ENCODE results near the gene TMC7. TPM values are rescaled to one million over a fixed set of nuclear protein-coding genes. Genes with fewer than 3 reads are reported as not detected.

Gene TMC7
- total and polyA plus RNA-seq, 2 experiments from 2014 or later, result 1.7 to 2.4 TPM

DNA sequence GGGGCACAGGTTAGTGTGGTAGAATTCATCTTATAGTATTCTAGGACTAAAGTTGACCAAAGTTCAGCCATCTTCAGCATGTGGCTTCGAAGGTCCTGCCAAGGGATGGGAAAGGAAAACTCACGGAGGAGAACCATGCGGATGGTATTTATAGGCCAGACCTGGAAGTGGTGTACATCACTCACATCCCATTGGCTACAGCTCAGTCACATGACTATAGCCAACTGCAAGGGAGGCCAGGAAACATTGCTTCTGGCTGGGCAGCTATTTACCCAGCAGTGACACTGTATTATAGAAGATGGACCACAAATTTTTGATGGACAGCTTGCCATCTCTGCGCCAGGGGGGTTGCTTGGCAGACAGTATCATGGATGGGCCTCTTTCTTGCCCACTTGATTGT is 48.0 kb downstream of the TMC7 start:
- no peak overlapping the region for H3K4me2 ChIP-seq
- H3K4me1 ChIP-seq (ENCODE audit: insufficient read depth), result no peaks in the 10 kb centered on the region
- DNase-seq (ENCODE audit: low spot score) (no peak), ATAC-seq (no peak)
- Mint-ChIP-seq H3K4me1 (no peaks in the 10 kb centered on the region), H3K9me3 (peaks cover 14% of the 10 kb centered on the region; the same call in 2 of the 3 replicates), H3K27me3 (ENCODE audit: insufficient read depth, low read depth, poor library complexity) (no peaks in the 10 kb centered on the region), H3K27ac (no peak overlapping the region), H3K4me3 (no peak overlapping the region), H3K36me3 (ENCODE audit: low read depth) (peaks cover 4% of the 10 kb centered on the region; the same call in 1 of the 3 replicates)
- H3K27me3 ChIP-seq (ENCODE audit: insufficient read depth), result no peaks in the 10 kb centered on the region
- no peak for TF ChIP-seq ZNF331 (CRISPR knock-in tag; IDR thresholded peaks at IDR 0.05; ENCODE audit: low read depth)
- no peak for TF ChIP-seq EZH2phosphoT487 (IDR thresholded peaks at IDR 0.05; ENCODE audit: unreplicated experiment)
- TF ChIP-seq ZNF114 (CRISPR knock-in tag; IDR thresholded peaks at IDR 0.05), result no peak
- TF ChIP-seq NANOG (IDR thresholded peaks at IDR 0.05; ENCODE audit: borderline replicate concordance), result no peak
- TF ChIP-seq, protein P1, sequence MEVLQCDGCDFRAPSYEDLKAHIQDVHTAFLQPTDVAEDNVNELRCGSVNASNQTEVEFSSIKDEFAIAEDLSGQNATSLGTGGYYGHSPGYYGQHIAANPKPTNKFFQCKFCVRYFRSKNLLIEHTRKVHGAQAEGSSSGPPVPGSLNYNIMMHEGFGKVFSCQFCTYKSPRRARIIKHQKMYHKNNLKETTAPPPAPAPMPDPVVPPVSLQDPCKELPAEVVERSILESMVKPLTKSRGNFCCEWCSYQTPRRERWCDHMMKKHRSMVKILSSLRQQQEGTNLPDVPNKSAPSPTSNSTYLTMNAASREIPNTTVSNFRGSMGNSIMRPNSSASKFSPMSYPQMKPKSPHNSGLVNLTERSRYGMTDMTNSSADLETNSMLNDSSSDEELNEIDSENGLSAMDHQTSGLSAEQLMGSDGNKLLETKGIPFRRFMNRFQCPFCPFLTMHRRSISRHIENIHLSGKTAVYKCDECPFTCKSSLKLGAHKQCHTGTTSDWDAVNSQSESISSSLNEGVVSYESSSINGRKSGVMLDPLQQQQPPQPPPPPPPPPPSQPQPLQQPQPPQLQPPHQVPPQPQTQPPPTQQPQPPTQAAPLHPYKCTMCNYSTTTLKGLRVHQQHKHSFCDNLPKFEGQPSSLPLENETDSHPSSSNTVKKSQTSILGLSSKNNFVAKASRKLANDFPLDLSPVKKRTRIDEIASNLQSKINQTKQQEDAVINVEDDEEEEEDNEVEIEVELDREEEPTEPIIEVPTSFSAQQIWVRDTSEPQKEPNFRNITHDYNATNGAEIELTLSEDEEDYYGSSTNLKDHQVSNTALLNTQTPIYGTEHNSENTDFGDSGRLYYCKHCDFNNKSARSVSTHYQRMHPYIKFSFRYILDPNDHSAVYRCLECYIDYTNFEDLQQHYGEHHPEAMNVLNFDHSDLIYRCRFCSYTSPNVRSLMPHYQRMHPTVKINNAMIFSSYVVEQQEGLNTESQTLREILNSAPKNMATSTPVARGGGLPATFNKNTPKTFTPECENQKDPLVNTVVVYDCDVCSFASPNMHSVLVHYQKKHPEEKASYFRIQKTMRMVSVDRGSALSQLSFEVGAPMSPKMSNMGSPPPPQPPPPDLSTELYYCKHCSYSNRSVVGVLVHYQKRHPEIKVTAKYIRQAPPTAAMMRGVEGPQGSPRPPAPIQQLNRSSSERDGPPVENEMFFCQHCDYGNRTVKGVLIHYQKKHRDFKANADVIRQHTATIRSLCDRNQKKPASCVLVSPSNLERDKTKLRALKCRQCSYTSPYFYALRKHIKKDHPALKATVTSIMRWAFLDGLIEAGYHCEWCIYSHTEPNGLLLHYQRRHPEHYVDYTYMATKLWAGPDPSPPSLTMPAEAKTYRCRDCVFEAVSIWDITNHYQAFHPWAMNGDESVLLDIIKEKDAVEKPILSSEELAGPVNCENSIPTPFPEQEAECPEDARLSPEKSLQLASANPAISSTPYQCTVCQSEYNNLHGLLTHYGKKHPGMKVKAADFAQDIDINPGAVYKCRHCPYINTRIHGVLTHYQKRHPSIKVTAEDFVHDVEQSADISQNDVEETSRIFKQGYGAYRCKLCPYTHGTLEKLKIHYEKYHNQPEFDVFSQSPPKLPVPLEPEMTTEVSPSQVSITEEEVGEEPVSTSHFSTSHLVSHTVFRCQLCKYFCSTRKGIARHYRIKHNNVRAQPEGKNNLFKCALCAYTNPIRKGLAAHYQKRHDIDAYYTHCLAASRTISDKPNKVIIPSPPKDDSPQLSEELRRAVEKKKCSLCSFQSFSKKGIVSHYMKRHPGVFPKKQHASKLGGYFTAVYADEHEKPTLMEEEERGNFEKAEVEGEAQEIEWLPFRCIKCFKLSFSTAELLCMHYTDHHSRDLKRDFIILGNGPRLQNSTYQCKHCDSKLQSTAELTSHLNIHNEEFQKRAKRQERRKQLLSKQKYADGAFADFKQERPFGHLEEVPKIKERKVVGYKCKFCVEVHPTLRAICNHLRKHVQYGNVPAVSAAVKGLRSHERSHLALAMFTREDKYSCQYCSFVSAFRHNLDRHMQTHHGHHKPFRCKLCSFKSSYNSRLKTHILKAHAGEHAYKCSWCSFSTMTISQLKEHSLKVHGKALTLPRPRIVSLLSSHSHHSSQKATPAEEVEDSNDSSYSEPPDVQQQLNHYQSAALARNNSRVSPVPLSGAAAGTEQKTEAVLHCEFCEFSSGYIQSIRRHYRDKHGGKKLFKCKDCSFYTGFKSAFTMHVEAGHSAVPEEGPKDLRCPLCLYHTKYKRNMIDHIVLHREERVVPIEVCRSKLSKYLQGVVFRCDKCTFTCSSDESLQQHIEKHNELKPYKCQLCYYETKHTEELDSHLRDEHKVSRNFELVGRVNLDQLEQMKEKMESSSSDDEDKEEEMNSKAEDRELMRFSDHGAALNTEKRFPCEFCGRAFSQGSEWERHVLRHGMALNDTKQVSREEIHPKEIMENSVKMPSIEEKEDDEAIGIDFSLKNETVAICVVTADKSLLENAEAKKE (CRISPR knock-in tag; IDR thresholded peaks at IDR 0.05), result no peak
- TF ChIP-seq CTCF (conservative IDR thresholded peaks at IDR 0.05; ENCODE audit: low read depth in 2 of 2), result no peak
- TF ChIP-seq JUNB (IDR thresholded peaks at IDR 0.05; ENCODE audit: unreplicated experiment), result no peak
- no peak for TF ChIP-seq CREB1 (CRISPR knock-in tag; IDR thresholded peaks at IDR 0.05; ENCODE audit: low read depth)
- no peak for TF ChIP-seq STAT1 (IDR thresholded peaks at IDR 0.05; ENCODE audit: unreplicated experiment)
- H3K36me3 ChIP-seq (ENCODE audit: insufficient read depth), result peaks cover 3% of the 10 kb centered on the region; the same call in 1 of the 2 replicates
- no peak overlapping the region for H3K27ac ChIP-seq (ENCODE audit: low read depth)
- H3K9me2 ChIP-seq (ENCODE audit: insufficient read depth), result no peaks in the 10 kb centered on the region
- no peaks in the 10 kb centered on the region for H4K20me1 ChIP-seq (replicated peaks; ENCODE audit: insufficient read depth)
- no peak overlapping the region for H3K4me3 ChIP-seq
- no peak overlapping the region for H2AFZ ChIP-seq
- no peaks in the 10 kb centered on the region for H3K79me2 ChIP-seq (replicated peaks; ENCODE audit: insufficient read depth)
- no peaks in the 10 kb centered on the region for H3F3A ChIP-seq (replicated peaks; ENCODE audit: low read depth)

Measured in GM23338 (cell line).